Astrocyte (in vitro differentiated cells and primary cell): ENCODE data around the gene PXDC1. TPM values are rescaled to one million over a fixed set of nuclear protein-coding genes. Genes with fewer than 3 reads are reported as not detected.
A peak's percentile ranks its signal among the peaks of the same experiment; 100 is the strongest.

Experiments
- DNase-seq: peaks from one replicate; pipeline ENCODE4 v3.0.0-alpha.2; 2010; ENCODE audit warnings: low read depth
- FAIRE-seq: peaks from 2 replicates; lab custom pipeline; 2011; peaks lifted over from hg19 to GRCh38; lab: Jason Lieb, UNC
- H2AFZ ChIP-seq: 2 replicates; pipeline ENCODE4 v1.6.0; 2012; ENCODE audit warnings: low read depth, low read length, inconsistent platforms
- H3K27ac ChIP-seq: 2 replicates; pipeline ENCODE4 v1.5.1; 2011; ENCODE audit warnings: low read depth, low read length, inconsistent platforms
- H3K27me3 ChIP-seq: 2 replicates; pipeline ENCODE4 v1.6.0; 2011; ENCODE audit warnings: low read length, inconsistent platforms; ENCODE audit not compliant: insufficient read depth
- H3K36me3 ChIP-seq: 2 replicates; pipeline ENCODE4 v1.5.1; 2011; ENCODE audit warnings: low read length, inconsistent platforms; ENCODE audit not compliant: insufficient read depth
- H3K4me1 ChIP-seq: 2 replicates; pipeline ENCODE4 v1.5.1; 2011; ENCODE audit warnings: low read length, inconsistent platforms; ENCODE audit not compliant: insufficient read depth
- H3K4me2 ChIP-seq: 2 replicates; pipeline ENCODE4 v1.6.0; 2012; ENCODE audit warnings: low read length, inconsistent platforms
- H3K4me3 ChIP-seq: 2 replicates; pipeline ENCODE4 v1.5.1; 2011; ENCODE audit warnings: low read depth, mild to moderate bottlenecking, low read length, inconsistent platforms; ENCODE audit not compliant: insufficient read depth
- H3K79me2 ChIP-seq: 2 replicates; pipeline ENCODE4 v1.6.0; 2012; ENCODE audit warnings: mild to moderate bottlenecking, low read length, inconsistent platforms; ENCODE audit not compliant: insufficient read depth
- H3K9ac ChIP-seq: 2 replicates; pipeline ENCODE4 v1.6.0; 2012; ENCODE audit warnings: mild to moderate bottlenecking, low read length, inconsistent platforms
- H3K9me3 ChIP-seq: 2 replicates; pipeline ENCODE4 v1.5.1; 2012; ENCODE audit warnings: low read depth, mild to moderate bottlenecking, low read length, inconsistent platforms; ENCODE audit not compliant: insufficient read depth
- H4K20me1 ChIP-seq: 2 replicates; pipeline ENCODE4 v1.6.0; 2012; ENCODE audit warnings: low read length, inconsistent platforms; ENCODE audit not compliant: insufficient read depth
- H3K27ac Mint-ChIP-seq: one replicate; pipeline ENCODE4 v1.8.0; 2021; ENCODE audit warnings: mild to moderate bottlenecking, mixed read lengths; ENCODE audit not compliant: unreplicated experiment
- H3K27me3 Mint-ChIP-seq: one replicate; pipeline ENCODE4 v1.8.0; 2021; ENCODE audit warnings: low read depth, mixed read lengths; ENCODE audit not compliant: unreplicated experiment
- H3K36me3 Mint-ChIP-seq: one replicate; pipeline ENCODE4 v1.8.0; 2021; ENCODE audit warnings: low read depth, mixed read lengths; ENCODE audit not compliant: unreplicated experiment
- H3K4me1 Mint-ChIP-seq: one replicate; pipeline ENCODE4 v1.8.0; 2021; ENCODE audit warnings: low read depth, mixed read lengths; ENCODE audit not compliant: unreplicated experiment
- H3K4me3 Mint-ChIP-seq: one replicate; pipeline ENCODE4 v1.8.0; 2021; ENCODE audit warnings: mild to moderate bottlenecking, moderate library complexity, mixed read lengths; ENCODE audit not compliant: unreplicated experiment
- H3K9me3 Mint-ChIP-seq: one replicate; pipeline ENCODE4 v1.8.0; 2021; ENCODE audit warnings: mild to moderate bottlenecking, mixed read lengths; ENCODE audit not compliant: unreplicated experiment
- CTCF ChIP-seq: IDR thresholded peaks from 2 replicates; pipeline ENCODE4 v1.5.1; 2011; ENCODE audit warnings: low read depth, mild to moderate bottlenecking, inconsistent platforms, low read length, moderate library complexity; ENCODE audit not compliant: insufficient read depth
- EZH2 ChIP-seq: IDR thresholded peaks from 2 replicates; pipeline ENCODE4 v1.6.1; 2012; ENCODE audit warnings: mild to moderate bottlenecking, low read length, inconsistent platforms; ENCODE audit not compliant: insufficient read depth
- total RNA-seq: library from RNA; stranded (reverse); gene quantifications from 2 replicates; pipeline ENCODE4 v1.2.1, GENCODE V29; 2021

The PXDC1 gene
- total RNA-seq, 1 donor from 2014 or later = 58.2 TPM

GRCh38 chr6:3745566-3746118, 5.9 kb downstream of the PXDC1 start:
- no peak overlapping the region for H2AFZ ChIP-seq
- peaks cover 95% of the 10 kb centered on the region for H4K20me1 ChIP-seq
- peaks cover 100% of the 10 kb centered on the region for H3K79me2 ChIP-seq
- no peak overlapping the region for H3K27ac ChIP-seq
- peaks cover 13% of the 10 kb centered on the region for H3K36me3 ChIP-seq
- H3K4me3 ChIP-seq = no peak overlapping the region
- Mint-ChIP-seq H3K9me3 (no peaks in the 10 kb centered on the region), H3K27me3 (no peaks in the 10 kb centered on the region), H3K4me3 (no peak overlapping the region), H3K36me3 (peaks cover 10% of the 10 kb centered on the region), H3K4me1 (peaks cover 58% of the 10 kb centered on the region), H3K27ac (peak overlapping the region; percentile 86)
- DNase-seq (no peak), FAIRE-seq (no peak)
- H3K9ac ChIP-seq = no peak overlapping the region
- TF ChIP-seq EZH2 (no peak), CTCF (no peak)
- H3K4me1 ChIP-seq = peaks cover 54% of the 10 kb centered on the region
- no peaks in the 10 kb centered on the region for H3K9me3 ChIP-seq
- H3K27me3 ChIP-seq = no peaks in the 10 kb centered on the region
- H3K4me2 ChIP-seq = no peak overlapping the region

- FAIRE-seq = no peak
- Mint-ChIP-seq H3K4me3 (no peak overlapping the region), H3K36me3 (peaks cover 10% of the 10 kb centered on the region), H3K27me3 (no peaks in the 10 kb centered on the region), H3K4me1 (peaks cover 58% of the 10 kb centered on the region), H3K9me3 (no peaks in the 10 kb centered on the region), H3K27ac (no peak overlapping the region)
- TF ChIP-seq CTCF = no peak
- TF ChIP-seq EZH2 = no peak
- Histone ChIP-seq H3K9me3 (no peaks in the 10 kb centered on the region), H4K20me1 (peaks cover 99% of the 10 kb centered on the region), H3K27me3 (no peaks in the 10 kb centered on the region), H3K9ac (no peak overlapping the region), H3K79me2 (peaks cover 100% of the 10 kb centered on the region), H3K36me3 (peaks cover 18% of the 10 kb centered on the region), H3K27ac (no peak overlapping the region), H3K4me3 (no peak overlapping the region), H3K4me2 (no peak overlapping the region), H3K4me1 (peaks cover 54% of the 10 kb centered on the region), H2AFZ (no peak overlapping the region)
- DNase-seq = no peak
Measured at GRCh38 chr6:3744901-3745470, 6.5 kb downstream of the PXDC1 start.

- peaks cover 99% of the 10 kb centered on the region for H4K20me1 ChIP-seq
- H3K9me3 Mint-ChIP-seq = no peaks in the 10 kb centered on the region
- H3K27ac ChIP-seq = peak overlapping the region; percentile 7
- peaks cover 10% of the 10 kb centered on the region for H3K36me3 Mint-ChIP-seq
- no peaks in the 10 kb centered on the region for H3K27me3 ChIP-seq
- no peak for FAIRE-seq
- peaks cover 18% of the 10 kb centered on the region for H3K36me3 ChIP-seq
- no peak overlapping the region for H3K4me3 Mint-ChIP-seq
- H3K4me2 ChIP-seq = peak overlapping the region; percentile 36
- peaks cover 50% of the 10 kb centered on the region for H3K4me1 ChIP-seq
- peaks cover 100% of the 10 kb centered on the region for H3K79me2 ChIP-seq
- no peaks in the 10 kb centered on the region for H3K9me3 ChIP-seq
- H2AFZ ChIP-seq = no peak overlapping the region
- peak overlapping the region; percentile 66 for H3K27ac Mint-ChIP-seq
- DNase-seq = no peak
- no peaks in the 10 kb centered on the region for H3K27me3 Mint-ChIP-seq
- peaks cover 56% of the 10 kb centered on the region for H3K4me1 Mint-ChIP-seq
- H3K4me3 ChIP-seq = no peak overlapping the region
- H3K9ac ChIP-seq = peak overlapping the region; percentile 10
- TF ChIP-seq EZH2 (no peak), CTCF (no peak)
Measured at GRCh38 chr6:3744211-3744900, 7.2 kb downstream of the PXDC1 start.
